T-helper 22 cell (primary cell): ENCODE results near the gene MAP3K3.
A peak's percentile ranks its signal among the peaks of the same experiment; 100 is the strongest.

ENCODE experiments used
- DNase-seq: peaks from one replicate; pipeline ENCODE4 v3.0.0-alpha.2; 2020; ENCODE audit warnings: low read depth

MAP3K3 gene

DNA sequence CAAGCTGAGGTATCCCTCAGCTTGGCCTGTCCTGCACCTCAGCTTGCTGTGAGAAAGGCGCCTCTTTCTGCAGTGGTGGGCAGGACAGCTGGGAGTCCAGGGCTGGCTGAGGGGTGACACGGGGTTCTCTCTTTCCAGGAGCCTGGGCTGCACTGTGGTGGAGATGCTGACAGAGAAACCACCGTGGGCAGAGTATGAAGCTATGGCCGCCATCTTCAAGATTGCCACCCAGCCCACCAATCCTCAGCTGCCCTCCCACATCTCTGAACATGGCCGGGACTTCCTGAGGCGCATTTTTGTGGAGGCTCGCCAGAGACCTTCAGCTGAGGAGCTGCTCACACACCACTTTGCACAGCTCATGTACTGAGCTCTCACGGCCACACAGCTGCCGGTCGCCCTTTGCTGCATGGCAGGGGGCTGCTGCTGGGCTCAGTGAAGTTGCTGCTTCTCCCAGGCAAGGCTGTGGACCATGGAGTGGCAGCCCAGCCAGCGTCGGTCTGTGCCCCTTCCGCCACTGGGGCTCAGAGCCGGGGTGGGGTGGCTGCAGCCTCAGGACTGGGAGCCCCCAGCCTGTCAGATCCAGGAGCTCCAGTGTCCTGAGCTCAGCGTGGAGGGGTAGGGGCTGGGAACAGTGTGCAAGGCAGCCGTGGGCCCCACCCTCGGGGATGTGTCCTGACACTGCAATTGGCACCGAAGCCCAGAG, 71.3 kb downstream of the MAP3K3 start:
- DNase-seq, result no peak

DNA sequence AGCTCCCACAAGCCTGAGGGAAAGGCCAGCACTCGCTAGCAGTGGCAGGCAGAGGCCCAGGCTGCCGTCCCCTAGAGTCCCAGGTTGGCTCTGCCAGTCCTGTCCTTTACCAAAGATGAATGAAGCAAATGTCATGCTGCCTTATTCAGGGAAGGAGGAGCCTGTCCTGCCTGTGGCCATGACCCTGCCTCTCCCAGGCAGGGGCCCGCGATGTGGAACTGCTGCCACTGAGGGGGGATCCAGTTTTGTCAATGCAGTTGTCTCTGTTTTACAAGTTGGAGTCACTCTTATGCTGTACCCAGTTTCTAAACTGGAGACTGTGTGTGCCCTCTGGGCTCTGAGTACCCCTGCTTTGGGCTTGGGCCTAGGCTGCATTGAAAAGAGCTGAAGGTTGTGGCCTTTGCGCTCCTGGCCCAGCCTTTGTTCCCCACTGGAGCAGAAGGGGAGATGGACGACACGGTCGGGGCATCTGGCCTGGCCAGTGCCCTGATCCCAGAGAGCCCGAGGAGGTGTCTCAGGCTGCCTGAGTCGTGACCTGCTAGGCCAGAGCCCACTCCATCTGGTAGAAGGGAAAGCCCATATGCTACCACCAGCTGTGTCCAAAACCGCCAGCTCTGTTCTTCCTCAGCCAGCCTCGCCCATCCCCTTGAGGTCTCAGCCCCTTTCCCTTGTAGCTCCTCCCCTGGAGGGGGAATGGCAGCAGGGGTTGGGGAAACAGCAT, 72.2 kb downstream of the MAP3K3 start:
- no peak for DNase-seq

DNA sequence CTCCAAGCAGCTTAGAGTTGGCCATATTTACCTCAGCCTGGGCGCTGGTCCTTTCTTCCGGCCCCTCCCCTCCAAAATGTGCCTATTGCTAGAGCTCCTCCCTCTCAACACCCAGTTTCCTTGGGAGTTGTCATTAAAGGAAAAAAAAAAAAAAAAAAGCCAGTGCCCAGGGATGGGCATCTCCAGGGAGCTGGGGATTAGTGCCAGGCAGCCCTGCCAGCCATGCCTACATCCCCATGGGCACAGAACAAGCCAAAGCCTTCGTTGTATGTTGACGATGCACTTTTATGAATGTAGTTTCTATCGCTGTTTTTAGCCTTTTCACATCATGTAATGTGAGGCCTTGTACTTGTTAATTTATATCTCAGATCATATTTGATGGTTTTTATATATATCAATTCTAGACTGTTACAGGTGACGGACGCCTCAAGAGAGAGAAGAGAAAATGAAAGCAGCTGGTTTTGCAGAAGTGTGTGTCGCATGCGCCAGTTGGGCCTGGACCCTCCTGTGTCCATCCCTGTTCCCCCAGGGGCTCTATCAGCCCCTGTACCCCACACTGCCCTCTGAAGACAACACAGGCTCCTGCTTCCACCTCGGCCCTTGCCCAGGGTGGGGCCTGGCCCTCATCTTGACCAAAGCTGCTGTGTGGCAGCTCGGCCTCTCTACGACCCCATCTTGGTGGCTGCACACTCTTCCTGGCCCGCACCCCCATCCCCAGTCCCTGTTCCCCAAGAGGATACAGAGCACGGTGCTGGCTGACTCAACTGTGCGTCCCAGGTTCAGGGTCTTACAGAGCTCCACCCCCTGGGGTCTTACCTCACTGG, 72.9 kb downstream of the MAP3K3 start:
- no peak for DNase-seq

DNA sequence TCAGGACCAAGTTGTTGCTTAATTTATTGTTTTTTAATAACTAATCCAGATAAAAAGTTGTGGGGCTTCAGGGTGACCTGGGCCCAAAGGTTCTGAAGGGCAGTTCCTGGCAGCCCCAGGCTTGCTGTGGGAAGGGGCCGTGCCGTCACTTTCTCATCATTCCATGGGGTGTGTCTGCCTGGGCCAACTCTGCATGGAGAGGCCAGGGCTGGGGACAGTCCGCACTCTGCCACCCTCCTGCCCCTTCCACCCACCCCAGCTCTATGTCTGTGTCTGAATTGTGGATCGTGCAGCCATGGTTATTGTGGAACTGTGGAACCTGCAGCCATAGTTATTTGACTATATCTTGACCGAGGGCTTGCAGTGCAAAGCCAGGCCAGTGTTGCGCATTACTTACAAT, 73.7 kb downstream of the MAP3K3 start:
- no peak for DNase-seq

DNA sequence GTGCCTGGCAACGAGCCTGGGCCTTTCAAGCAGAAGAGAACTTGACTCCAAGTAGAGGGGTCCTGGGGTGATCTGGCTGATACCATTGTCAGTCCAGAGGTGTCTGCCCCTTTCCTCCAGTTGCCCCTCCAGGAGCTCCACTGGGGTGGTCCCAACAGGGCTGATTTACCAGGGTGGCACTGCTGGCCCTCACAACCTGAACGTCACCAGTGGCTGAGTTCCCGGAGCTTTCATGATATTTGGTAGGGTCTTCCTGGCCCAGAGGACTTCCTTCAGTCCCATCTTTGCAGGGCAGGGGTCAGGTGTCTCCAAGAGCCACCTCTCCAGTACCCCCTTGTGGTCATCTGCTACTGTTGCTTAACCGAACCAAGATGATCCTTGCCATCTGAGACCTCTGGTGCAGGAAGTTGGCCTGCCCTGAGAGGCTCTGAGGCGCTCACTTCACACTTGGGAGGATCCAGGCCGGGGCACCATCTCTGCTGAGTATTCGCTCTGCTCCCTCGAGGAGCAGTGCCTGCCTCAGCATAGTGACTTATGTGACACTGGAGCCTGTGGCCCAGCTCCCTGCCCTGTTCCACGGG, 74.3 kb downstream of the MAP3K3 start:
- no peak for DNase-seq

DNA sequence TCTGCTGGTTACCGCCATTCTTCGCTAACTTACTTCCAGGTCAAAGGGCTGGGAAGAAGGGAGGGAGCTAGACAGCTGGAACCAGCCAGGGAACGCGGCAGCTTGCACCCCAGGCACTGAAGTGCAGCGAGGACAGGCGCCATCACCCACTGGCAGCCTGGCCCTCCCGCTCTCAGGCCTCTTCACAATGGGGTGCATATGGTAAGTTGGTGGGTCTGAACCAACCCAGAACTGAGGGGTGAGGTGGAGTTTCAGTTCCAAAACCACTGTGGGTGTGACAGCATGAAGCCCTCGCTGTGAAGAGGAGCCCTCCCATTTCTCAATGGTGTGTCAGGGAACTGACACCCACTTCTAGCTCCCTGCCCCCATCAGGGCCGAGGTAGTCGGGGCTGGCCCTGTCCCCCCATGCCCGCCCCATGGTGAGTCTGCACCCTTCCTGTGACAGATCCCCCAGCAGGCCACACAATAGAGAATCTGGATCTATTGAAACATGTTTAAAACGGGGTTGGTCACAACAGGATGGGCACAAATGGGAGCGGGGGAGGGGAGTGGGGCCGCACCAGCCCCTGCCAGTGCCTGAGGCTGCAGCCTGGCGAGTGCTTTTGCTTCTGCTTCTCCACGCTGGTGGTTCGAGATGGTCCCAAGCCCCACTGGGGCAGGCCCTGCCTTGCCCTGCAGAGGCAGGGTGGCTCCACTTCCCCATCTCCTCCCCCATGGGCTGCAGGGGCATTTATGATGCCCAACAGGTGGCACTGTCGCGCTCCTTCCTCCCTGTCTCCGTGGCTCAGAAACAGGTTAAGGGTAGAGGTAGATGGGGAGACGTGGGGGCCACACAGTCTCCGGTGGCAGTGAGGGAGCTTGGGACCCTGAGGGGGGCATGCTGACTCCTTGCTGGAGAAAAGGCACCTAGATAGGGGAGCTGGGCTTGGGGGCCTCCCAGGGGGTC, 75.4 kb downstream of the MAP3K3 start:
- DNase-seq, result peak; percentile 62

DNA sequence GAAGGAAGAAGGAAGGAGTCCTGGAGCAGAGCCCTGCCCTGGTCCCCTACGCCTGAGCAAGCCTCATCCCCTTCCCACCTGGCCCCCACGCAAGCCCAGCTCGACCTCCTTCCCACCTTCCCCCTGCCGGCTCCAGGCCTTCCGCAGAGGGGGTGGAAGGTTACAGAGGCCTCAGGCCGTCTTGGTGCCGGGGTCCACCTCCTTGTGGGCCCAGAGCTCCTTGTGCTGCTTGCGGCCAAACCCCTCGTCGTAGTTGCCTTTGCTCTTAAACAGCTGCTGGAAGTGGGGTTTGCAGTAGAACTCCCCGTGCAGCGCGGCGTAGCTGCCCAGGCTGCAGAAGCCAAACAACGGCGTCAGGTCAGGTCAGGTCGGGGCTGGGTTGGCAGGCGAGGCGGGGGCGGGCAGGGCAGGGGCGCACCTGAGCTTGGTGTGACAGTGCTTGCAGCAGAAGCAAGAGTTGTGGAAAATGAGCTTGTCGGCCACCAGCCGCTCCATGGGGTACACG, 76.2 kb downstream of the MAP3K3 start:
- DNase-seq, result no peak

DNA sequence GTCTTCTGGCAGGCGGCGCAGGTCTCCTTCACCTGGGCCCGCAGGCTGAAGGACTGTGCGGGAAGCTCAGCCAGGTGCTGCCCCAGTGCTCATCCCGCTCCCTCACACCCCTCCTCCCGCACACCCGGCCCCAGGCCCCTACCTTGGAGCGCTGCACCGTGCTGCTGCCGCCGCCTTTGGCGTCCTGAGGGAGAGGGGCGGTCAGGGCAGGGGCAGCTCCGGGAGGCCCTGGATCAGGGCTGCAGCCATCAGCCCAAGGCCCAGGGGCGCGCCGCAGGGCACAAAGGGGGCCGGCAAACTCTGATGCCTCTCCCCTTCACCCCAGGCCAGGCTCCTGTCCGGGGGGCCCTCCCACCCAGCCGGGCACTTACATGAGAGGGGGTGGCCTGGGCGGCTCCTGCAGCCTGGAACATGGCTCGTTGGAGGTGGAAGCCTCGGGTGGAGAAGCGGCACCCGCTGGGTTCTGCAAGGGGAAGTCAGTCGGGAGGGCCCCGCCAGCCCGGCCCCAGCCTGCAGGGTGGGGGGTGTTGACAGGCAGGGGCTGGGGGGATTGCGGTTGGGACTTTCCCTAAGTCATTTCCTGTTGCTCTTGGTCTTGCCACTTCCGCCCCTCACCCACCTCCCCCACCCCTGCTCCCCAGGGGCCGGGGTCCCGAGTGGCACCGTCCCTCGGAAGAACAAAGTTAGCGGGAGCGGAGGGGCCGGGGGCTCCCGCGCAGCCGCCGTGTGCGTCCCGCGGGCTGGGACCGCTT, 76.8 kb downstream of the MAP3K3 start:
- peak; percentile 87 for DNase-seq

DNA sequence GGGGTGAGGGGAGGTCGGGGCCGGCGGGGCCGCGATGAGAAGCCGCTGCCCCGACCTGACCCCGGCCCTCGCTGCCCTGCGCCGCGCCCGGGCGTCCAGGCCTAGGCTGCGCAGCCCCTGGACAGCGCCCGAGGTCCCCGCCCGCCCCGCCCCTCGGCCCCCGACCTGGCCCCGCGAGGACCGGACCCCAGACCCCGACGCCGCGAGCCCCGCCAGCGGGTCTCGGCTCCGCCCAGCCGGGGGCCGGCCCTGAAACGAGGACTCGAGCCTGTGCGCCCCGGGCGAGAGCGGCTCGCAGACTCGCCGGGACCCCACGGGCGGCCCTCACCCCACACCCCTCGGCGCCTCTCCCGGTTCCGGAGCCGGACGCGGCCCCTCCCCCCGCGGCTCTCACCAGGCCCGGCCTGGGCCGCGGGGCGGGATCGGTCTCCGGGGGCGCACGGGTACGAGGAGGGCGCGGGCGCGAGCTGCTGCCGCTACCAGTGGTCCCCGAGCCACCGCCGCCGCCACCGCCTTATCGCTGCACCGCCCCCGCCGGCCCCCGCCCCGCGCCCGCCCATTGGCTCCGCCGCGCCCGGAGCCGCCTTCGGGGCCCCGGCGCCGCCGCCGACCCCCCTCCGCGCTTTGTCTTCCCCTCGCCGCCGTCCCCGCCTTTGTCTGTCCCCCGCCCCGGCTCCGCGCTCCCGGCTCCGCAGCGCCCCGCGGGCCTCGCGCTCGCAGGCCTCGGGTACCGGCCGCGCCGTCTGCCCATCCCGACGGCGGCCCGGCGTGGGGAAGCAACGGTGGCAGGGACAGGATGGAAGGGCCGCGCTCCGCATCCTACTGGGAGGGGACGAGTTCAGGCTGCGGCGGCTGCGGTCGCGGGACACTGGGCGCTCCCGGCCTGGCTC, 77.7 kb downstream of the MAP3K3 start, which contains the start of gene LIMD2:
Gene LIMD2 (minus strand): TSS at position 488 of the 890 bp plus-strand sequence. CDS start 827 bp downstream, outside the sequence.
- DNase-seq, result peak; percentile 80

DNA sequence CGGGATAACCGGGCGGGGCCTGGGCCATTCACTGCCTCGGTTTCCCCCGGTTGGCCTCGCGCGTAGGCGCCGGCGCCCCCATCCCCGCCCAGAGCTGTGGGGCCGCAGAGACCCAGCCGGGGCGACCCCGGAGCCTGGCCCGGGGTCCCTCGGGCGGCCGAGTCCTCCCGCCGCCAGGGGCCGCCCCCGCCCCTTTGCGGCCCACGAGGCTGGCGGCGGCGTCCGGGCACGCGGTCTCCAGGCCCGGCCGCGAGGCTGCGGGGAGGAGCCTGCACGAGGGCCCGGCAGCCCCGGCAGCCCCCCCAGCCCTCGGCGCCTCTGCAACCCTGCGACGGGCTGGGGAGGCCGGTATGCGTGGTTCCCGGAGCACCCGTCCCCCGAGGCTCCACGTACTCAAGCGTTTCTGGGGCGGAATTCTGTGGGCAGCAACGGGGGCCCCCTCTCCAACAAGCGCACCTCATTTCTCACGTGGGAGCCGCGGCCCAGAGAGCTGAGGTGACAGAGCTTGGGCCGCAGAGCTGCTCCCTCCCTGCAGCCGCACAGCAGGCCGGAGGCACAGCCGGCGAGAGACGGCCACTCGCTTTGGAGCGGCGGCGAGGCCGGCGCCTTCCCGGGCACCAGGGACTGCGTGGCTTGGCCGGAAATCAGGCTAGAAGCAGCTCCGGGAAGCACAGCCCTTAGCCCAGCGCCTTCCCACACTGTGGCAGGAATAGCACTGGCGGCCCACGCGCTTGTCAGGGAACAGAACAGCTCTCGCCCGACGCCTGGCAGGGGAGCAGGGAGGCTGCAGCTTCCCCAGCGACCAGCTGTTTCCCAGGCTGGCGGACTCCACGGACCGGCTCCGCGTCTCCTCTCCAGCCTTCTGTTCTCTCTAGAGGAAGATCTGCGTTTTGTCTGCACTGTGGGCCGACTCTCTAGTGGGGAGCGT, 78.6 kb downstream of the MAP3K3 start:
- DNase-seq, result peak; percentile 54

DNA sequence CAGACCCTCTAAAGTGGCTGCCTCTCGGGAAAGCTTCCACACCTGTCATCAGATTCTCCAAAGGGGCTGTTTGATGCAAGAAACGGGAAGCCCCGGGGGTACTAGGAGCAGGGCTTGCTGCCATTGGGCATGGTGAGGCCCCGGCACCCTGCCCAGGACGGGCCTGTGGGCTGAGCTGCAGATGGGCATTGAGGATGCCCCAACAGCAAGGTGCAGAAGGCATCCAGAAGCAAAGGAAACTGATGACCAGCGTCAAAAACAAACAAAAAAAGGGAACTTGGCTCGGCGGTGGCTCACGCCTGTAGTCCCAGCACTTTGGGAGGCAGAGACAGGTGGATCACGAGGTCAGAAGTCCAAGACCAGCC, 79.2 kb downstream of the MAP3K3 start:
- no peak for DNase-seq

DNA sequence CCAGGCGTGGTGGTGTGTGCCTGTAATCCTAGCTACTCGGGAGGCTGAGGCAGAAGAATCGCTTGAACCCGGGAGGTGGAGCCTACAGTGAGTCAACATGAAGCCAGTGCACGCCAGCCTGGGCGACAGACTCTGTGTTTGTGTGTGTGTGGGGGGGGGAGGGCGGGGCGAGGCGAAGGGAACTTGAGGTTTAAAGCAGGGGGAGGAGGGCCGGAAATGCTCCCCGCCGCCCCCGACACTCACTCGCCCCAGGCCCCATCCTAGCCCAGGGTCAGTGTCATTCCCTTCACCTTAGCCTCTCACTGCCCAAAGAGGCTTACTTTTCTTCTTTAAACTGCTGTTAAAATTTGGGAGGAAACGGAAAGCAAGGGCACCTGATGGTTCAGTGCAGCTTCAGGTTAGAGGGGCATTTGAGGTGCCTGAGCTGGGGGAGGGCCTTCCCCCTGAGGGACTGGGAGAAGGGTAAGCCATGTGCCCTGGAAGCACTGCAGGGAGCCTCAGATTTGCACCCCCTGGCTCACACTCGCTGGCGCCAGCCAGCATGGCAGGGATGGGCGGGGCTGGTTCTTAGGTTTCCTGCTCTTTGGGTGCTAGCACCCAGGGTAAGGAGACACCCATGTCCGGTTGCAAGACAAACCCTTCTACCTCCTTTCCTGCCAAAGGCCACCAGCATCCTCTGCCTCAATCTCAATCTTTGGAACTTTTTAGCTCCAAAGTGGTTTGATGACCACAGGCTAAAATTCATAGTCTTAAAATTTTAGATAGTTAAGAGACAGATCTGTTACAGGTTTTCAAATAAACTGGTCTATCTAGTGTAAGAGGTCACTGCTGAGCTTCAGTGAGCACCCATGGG, 79.9 kb downstream of the MAP3K3 start:
- peak; percentile 72 for DNase-seq

DNA sequence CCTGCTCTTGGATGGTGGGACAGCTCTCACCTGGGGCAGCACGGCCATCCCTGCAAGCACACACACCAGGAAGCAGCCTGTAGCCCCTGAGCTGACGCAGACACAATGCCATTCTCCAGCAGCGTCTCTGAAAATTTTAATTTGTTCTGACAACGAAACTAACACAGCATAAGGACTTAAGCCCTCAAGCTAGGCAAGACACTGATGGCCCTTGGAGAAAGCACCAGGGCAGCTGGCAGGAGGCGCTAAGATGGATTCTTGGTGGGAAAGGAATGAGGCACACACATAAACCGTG, 80.5 kb downstream of the MAP3K3 start:
- no peak for DNase-seq

DNA sequence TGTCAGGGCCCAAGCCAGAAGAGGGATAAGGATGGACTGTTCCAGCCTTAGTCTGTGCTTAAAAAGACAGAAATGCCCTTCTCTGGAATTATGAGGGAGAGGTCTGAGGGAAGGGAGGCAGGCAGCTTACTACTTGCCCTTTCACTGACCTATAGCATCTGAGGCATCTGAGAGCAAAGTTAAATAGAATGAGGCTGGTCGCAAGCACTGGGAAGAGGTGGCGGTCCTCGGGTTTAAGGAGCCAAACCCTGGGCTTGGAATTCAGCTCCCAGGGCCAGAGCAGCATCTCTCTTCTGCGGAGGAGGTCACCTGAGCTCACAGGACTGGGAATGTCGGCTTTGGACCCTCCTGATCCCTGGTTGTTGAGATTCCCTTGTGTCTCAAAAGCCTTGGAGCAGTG, 80.8 kb downstream of the MAP3K3 start:
- DNase-seq, result no peak

DNA sequence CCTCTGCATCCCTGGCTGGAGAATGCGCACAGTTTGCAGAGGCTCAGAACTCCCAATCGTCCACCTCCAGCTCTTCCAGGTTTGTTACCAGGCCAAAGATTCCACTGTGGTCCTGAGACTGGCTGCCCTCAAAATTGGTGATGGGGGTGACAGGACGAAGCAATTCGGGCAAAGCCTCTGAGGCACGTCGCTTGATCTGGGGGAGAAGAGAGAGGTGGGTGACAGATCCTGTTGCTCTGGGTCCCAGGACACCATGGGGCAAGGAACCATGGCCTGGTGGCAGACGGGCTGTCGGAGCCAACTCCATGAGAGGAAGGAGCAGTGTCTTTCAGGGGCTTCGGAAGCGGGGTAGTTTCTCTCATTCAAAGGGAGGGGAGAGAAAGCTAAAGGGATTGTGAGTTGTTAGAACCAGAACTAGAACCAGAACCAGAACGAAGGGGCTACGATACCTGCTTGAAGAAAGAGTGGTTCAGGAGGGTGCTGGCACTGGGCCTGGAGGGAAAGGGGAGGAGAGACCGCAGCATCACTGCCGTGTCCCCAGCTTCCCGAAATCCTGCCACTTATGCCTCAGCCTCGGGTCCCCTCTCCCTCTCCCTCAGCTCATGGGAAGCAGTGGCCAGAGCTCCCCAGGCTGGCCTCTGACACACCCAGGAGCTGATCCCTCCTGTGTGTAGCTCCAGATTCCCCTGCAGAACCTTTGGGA, 81.5 kb downstream of the MAP3K3 start:
- no peak for DNase-seq

DNA sequence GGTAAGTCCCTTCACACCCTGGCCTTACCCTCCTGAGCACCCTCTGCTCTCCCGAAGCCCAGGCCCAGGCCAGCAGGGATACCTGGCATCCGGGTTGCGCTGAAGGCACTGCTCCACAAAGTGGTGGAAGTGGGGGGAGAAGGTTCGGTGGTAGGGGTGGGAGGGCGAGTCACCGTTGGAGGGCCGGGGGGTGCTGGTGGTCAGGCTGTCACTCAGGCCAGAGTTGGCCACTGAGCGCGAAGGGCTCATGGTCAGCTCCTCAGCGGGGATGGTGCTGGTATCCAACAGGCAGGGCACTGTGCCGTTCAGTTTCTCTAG, 82.0 kb downstream of the MAP3K3 start:
- no peak for DNase-seq

DNA sequence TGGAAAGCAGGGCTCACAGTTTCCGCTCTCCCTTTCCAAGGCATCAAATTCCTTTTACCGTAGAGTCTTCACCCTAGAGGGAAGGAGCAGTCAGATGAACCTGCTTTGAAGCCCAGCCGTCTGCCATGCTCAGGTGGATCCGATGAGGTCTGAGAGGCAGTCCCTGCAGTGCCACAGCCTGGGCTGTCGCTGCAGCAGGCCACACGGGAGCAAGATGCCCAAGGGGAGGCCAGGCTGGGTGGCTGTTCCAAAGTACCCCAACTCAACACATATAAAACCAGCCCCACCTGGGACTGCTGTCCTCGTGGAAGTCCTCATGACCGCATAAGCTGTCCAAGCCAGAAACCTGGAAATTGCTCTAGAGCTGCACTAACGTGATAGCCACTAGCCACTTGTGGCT, 82.6 kb downstream of the MAP3K3 start:
- DNase-seq, result no peak
